ENCODE measurements around the gene DIP2C.

DNA sequence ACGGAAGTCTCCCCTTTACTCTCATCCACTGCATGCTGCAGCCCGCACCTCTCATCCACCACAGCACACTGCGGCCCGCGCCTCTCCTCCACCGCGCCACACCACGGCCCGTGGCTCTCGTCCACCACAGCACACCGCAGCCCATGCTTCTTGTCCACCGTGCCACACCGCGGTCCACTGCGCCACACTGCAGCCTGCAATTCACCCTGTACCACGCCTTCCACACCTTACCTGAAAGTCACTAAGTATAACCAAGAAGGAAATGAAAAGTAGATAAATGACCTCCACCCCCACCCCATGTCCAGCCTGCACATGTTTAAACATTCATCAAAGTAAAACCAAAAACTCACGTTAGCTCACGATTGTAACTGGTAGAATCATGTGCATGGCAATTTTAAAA is 176.1 kb downstream of the DIP2C start:
- TF ChIP-seq, protein P1, sequence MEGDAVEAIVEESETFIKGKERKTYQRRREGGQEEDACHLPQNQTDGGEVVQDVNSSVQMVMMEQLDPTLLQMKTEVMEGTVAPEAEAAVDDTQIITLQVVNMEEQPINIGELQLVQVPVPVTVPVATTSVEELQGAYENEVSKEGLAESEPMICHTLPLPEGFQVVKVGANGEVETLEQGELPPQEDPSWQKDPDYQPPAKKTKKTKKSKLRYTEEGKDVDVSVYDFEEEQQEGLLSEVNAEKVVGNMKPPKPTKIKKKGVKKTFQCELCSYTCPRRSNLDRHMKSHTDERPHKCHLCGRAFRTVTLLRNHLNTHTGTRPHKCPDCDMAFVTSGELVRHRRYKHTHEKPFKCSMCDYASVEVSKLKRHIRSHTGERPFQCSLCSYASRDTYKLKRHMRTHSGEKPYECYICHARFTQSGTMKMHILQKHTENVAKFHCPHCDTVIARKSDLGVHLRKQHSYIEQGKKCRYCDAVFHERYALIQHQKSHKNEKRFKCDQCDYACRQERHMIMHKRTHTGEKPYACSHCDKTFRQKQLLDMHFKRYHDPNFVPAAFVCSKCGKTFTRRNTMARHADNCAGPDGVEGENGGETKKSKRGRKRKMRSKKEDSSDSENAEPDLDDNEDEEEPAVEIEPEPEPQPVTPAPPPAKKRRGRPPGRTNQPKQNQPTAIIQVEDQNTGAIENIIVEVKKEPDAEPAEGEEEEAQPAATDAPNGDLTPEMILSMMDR (IDR thresholded peaks at IDR 0.05), result no peak
- no peak for TF ChIP-seq EZH2 (IDR thresholded peaks at IDR 0.05)

Measured in neural progenitor cell (in vitro differentiated cells).